Testis (tissue), 2 donors: Measurements from ENCODE around the gene RCAN3.

Experiments
- POLR2A ChIP-seq: fragments of 450-650 bp; IDR thresholded peaks from one replicate; pipeline ENCODE4 v1.6.1; 2017; ENCODE audit warnings: antibody characterized with exemption, mild to moderate bottlenecking, moderate library complexity
- TF ChIP-seq, protein P1 (sequence below), 3 experiments: fragments of 450-650 bp in 2 of 3; fragments of 200-600 bp in 1 of 3; sonication (generic) in 1 of 3; IDR thresholded peaks; one replicate each; pipeline ENCODE4 v1.5.1; 2016 to 2019; ENCODE audit warnings: antibody characterized with exemption in 3 of 3, mild to moderate bottlenecking in 2 of 3, moderate library complexity in 1 of 3

- TF ChIP-seq POLR2A = no peak
- TF ChIP-seq, protein P1, sequence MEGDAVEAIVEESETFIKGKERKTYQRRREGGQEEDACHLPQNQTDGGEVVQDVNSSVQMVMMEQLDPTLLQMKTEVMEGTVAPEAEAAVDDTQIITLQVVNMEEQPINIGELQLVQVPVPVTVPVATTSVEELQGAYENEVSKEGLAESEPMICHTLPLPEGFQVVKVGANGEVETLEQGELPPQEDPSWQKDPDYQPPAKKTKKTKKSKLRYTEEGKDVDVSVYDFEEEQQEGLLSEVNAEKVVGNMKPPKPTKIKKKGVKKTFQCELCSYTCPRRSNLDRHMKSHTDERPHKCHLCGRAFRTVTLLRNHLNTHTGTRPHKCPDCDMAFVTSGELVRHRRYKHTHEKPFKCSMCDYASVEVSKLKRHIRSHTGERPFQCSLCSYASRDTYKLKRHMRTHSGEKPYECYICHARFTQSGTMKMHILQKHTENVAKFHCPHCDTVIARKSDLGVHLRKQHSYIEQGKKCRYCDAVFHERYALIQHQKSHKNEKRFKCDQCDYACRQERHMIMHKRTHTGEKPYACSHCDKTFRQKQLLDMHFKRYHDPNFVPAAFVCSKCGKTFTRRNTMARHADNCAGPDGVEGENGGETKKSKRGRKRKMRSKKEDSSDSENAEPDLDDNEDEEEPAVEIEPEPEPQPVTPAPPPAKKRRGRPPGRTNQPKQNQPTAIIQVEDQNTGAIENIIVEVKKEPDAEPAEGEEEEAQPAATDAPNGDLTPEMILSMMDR (IDR thresholded peaks at IDR 0.05) = no peak
Measured at GRCh38 chr1:24470592-24470991, 32.0 kb upstream of the RCAN3 start.
